ENCODE results near the gene CDRT4.

The CDRT4 gene

GRCh38 chr17:15492186-15492585 lies 24.8 kb upstream of the CDRT4 start:
- H3K36me3 ChIP-seq (replicated peaks) = no peaks in the 10 kb centered on the region
- no peak overlapping the region for H3K27ac ChIP-seq
- DNase-seq = no peak
- in situ Hi-C loops (cut with HindIII; ENCODE audit: low pct_ligation_motif_present, low sequenced_read_pairs) = loop anchor here (25.0 kb wide), 1 partner anchor 205 kb away; no protein-coding TSS in a partner anchor
- no peak for TF ChIP-seq CTCF (IDR thresholded peaks at IDR 0.05; ENCODE audit: low read depth, low read length, missing control alignments)
- H3K27me3 ChIP-seq (replicated peaks) = no peaks in the 10 kb centered on the region
- no peak overlapping the region for H3K4me3 ChIP-seq (ENCODE audit: low read depth, low read length)

GRCh38 chr17:15490634-15491261 lies 23.3 kb upstream of the CDRT4 start:
- Histone ChIP-seq H3K36me3 (replicated peaks) (no peaks in the 10 kb centered on the region), H3K27me3 (replicated peaks) (no peaks in the 10 kb centered on the region), H3K27ac (peak overlapping the region; percentile 70), H3K4me3 (ENCODE audit: low read depth, low read length) (no peak overlapping the region)
- peak; percentile 73 for DNase-seq
- TF ChIP-seq CTCF (IDR thresholded peaks at IDR 0.05; ENCODE audit: low read depth, low read length, missing control alignments) = no peak
- in situ Hi-C loops (cut with HindIII; ENCODE audit: low pct_ligation_motif_present, low sequenced_read_pairs) = loop anchor here (25.0 kb wide), 1 partner anchor 203 kb away; no protein-coding TSS in a partner anchor

GRCh38 chr17:15488557-15488956 lies 21.1 kb upstream of the CDRT4 start:
- no peak for DNase-seq
- no peaks in the 10 kb centered on the region for H3K36me3 ChIP-seq (replicated peaks)
- H3K4me3 ChIP-seq (ENCODE audit: low read depth, low read length) = no peak overlapping the region
- H3K27me3 ChIP-seq (replicated peaks) = no peaks in the 10 kb centered on the region
- no peak for TF ChIP-seq CTCF (IDR thresholded peaks at IDR 0.05; ENCODE audit: low read depth, low read length, missing control alignments)
- no peak overlapping the region for H3K27ac ChIP-seq
- in situ Hi-C loops (cut with HindIII; ENCODE audit: low pct_ligation_motif_present, low sequenced_read_pairs) = loop anchor here (25.0 kb wide), 1 partner anchor 201 kb away; no protein-coding TSS in a partner anchor

- no peak for TF ChIP-seq CTCF (IDR thresholded peaks at IDR 0.05; ENCODE audit: low read depth, low read length, missing control alignments)
- no peaks in the 10 kb centered on the region for H3K27me3 ChIP-seq (replicated peaks)
- H3K36me3 ChIP-seq (replicated peaks) = no peaks in the 10 kb centered on the region
- in situ Hi-C loops (cut with HindIII; ENCODE audit: low pct_ligation_motif_present, low sequenced_read_pairs) = loop anchor here (25.0 kb wide), 1 partner anchor 198 kb away; no protein-coding TSS in a partner anchor
- H3K27ac ChIP-seq = no peak overlapping the region
- no peak for DNase-seq
- no peak overlapping the region for H3K4me3 ChIP-seq (ENCODE audit: low read depth, low read length)
Observed at GRCh38 chr17:15485045-15485444, 17.6 kb upstream of the CDRT4 start.

GRCh38 chr17:15483431-15483830 lies 16.0 kb upstream of the CDRT4 start:
- H3K4me3 ChIP-seq (ENCODE audit: low read depth, low read length) = no peak overlapping the region
- DNase-seq = no peak
- in situ Hi-C loops (cut with HindIII; ENCODE audit: low pct_ligation_motif_present, low sequenced_read_pairs) = loop anchor here (25.0 kb wide), 1 partner anchor 196 kb away; no protein-coding TSS in a partner anchor
- no peaks in the 10 kb centered on the region for H3K36me3 ChIP-seq (replicated peaks)
- H3K27ac ChIP-seq = no peak overlapping the region
- H3K27me3 ChIP-seq (replicated peaks) = no peaks in the 10 kb centered on the region
- TF ChIP-seq CTCF (IDR thresholded peaks at IDR 0.05; ENCODE audit: low read depth, low read length, missing control alignments) = no peak

All from brain microvascular endothelial cell (primary cell).